Activated CD8-positive, alpha-beta T cell treated with anti-CD3 and anti-CD28 coated beads, Interleukin-2, amount 10 ng/mL, durations not matched to agents 7 days and 5 days (primary cell): ENCODE results near the gene DMRTB1. TPM values are rescaled to one million over a fixed set of nuclear protein-coding genes. Genes with fewer than 3 reads are reported as not detected.

Experiments
- ATAC-seq: fragments of 150-1000 bp; cut with Tn5 transposase; one replicate; pipeline ENCODE4 v1.10.0; 2021; ENCODE audit warnings: moderate library complexity
- CTCF ChIA-PET: fragments of 350-600 bp; sonication (Branson Sonifier 250); formaldehyde crosslinking; loops from one replicate; lab custom pipeline; 2021; ENCODE audit warnings: antibody characterized with exemption; lab: Charles Lee
- POLR2A ChIA-PET: fragments of 350-600 bp; sonication (Branson Sonifier 250); formaldehyde crosslinking; loops from one replicate; lab custom pipeline; 2021; ENCODE audit warnings: antibody characterized with exemption; lab: Charles Lee
- DNase-seq: peaks from one replicate; pipeline ENCODE4 v3.0.0-alpha.2; 2020
- H3K27ac Mint-ChIP-seq: one replicate; pipeline ENCODE4 v1.8.0; 2021; ENCODE audit warnings: mild to moderate bottlenecking, mixed read lengths
- H3K27me3 Mint-ChIP-seq: one replicate; pipeline ENCODE4 v1.8.0; 2021; ENCODE audit warnings: low read depth, mixed read lengths
- H3K36me3 Mint-ChIP-seq: one replicate; pipeline ENCODE4 v1.8.0; 2021; ENCODE audit warnings: low read depth, mixed read lengths
- H3K4me1 Mint-ChIP-seq: one replicate; pipeline ENCODE4 v1.8.0; 2021; ENCODE audit warnings: low read depth, mixed read lengths
- H3K4me3 Mint-ChIP-seq: one replicate; pipeline ENCODE4 v1.8.0; 2021; ENCODE audit warnings: mild to moderate bottlenecking, mixed read lengths
- H3K9me3 Mint-ChIP-seq: one replicate; pipeline ENCODE4 v1.8.0; 2022; ENCODE audit warnings: mixed read lengths; ENCODE audit not compliant: insufficient read depth
- total RNA-seq, 2 experiments: library from RNA; stranded (reverse); gene quantifications; one replicate each; pipeline ENCODE4 v1.2.3, GENCODE V29; 2021

Gene DMRTB1
- total RNA-seq, 2 experiments from 2014 or later, result not detected

- H3K4me1 Mint-ChIP-seq, result peaks cover 8% of the 10 kb centered on the region
- no peaks in the 10 kb centered on the region for H3K9me3 Mint-ChIP-seq
- no peak overlapping the region for H3K4me3 Mint-ChIP-seq
Measured at GRCh38 chr1:53499257-53500203, 40.3 kb downstream of the DMRTB1 start.

GRCh38 chr1:53500204-53501064 lies 41.2 kb downstream of the DMRTB1 start:
- Mint-ChIP-seq H3K9me3 (no peaks in the 10 kb centered on the region), H3K4me3 (no peak overlapping the region), H3K36me3 (no peaks in the 10 kb centered on the region), H3K27ac (no peak overlapping the region), H3K4me1 (peaks cover 8% of the 10 kb centered on the region), H3K27me3 (no peaks in the 10 kb centered on the region)
- DNase-seq (no peak), ATAC-seq (no peak)
- POLR2A ChIA-PET, result no interaction called here
- CTCF ChIA-PET, result no interaction called here

More at GRCh38 chr1:53499257-53500203, 40.3 kb downstream of the DMRTB1 start:
- CTCF ChIA-PET, result interaction anchor here (1.1 kb wide), 1 partner anchor 13 kb away, joined by 4 read pairs; no protein-coding TSS in a partner anchor
- POLR2A ChIA-PET, result no interaction called here
- Mint-ChIP-seq H3K27ac (no peak overlapping the region), H3K27me3 (peaks cover 2% of the 10 kb centered on the region), H3K36me3 (no peaks in the 10 kb centered on the region)
- DNase-seq (no peak), ATAC-seq (no peak)

GRCh38 chr1:53501065-53502005 lies 42.1 kb downstream of the DMRTB1 start:
- ChIA-PET POLR2A (no interaction called here), CTCF (no interaction called here)
- Mint-ChIP-seq H3K27me3 (no peaks in the 10 kb centered on the region), H3K27ac (no peak overlapping the region), H3K36me3 (no peaks in the 10 kb centered on the region), H3K9me3 (no peaks in the 10 kb centered on the region), H3K4me3 (no peak overlapping the region), H3K4me1 (peaks cover 8% of the 10 kb centered on the region)
- no peak for ATAC-seq
- DNase-seq, result no peak

- ATAC-seq (no peak), DNase-seq (no peak)
- H3K27me3 Mint-ChIP-seq, result no peaks in the 10 kb centered on the region
- H3K4me1 Mint-ChIP-seq, result peaks cover 8% of the 10 kb centered on the region
- no peak overlapping the region for H3K4me3 Mint-ChIP-seq
- no peaks in the 10 kb centered on the region for H3K36me3 Mint-ChIP-seq
- ChIA-PET CTCF (no interaction called here), POLR2A (no interaction called here)
- H3K9me3 Mint-ChIP-seq, result no peaks in the 10 kb centered on the region
- H3K27ac Mint-ChIP-seq, result no peak overlapping the region
Measured at GRCh38 chr1:53502641-53503432, 43.6 kb downstream of the DMRTB1 start.

GRCh38 chr1:53503433-53504217 lies 44.4 kb downstream of the DMRTB1 start:
- DNase-seq (no peak), ATAC-seq (no peak)
- Mint-ChIP-seq H3K4me3 (no peak overlapping the region), H3K36me3 (no peaks in the 10 kb centered on the region), H3K27ac (no peak overlapping the region), H3K4me1 (peaks cover 5% of the 10 kb centered on the region), H3K27me3 (no peaks in the 10 kb centered on the region), H3K9me3 (no peaks in the 10 kb centered on the region)
- ChIA-PET CTCF (no interaction called here), POLR2A (no interaction called here)

GRCh38 chr1:53504901-53505300 lies 45.7 kb downstream of the DMRTB1 start:
- ATAC-seq, result no peak
- ChIA-PET CTCF (no interaction called here), POLR2A (no interaction called here)
- Mint-ChIP-seq H3K4me3 (no peak overlapping the region), H3K36me3 (no peaks in the 10 kb centered on the region), H3K4me1 (no peaks in the 10 kb centered on the region), H3K9me3 (no peaks in the 10 kb centered on the region), H3K27me3 (no peaks in the 10 kb centered on the region), H3K27ac (no peak overlapping the region)
- DNase-seq, result no peak

GRCh38 chr1:53505401-53505800 lies 46.2 kb downstream of the DMRTB1 start:
- DNase-seq (no peak), ATAC-seq (no peak)
- Mint-ChIP-seq H3K36me3 (no peaks in the 10 kb centered on the region), H3K27ac (no peak overlapping the region), H3K27me3 (no peaks in the 10 kb centered on the region), H3K4me3 (no peak overlapping the region), H3K4me1 (no peaks in the 10 kb centered on the region), H3K9me3 (no peaks in the 10 kb centered on the region)
- CTCF ChIA-PET, result no interaction called here
- POLR2A ChIA-PET, result no interaction called here

GRCh38 chr1:53505891-53506290 lies 46.7 kb downstream of the DMRTB1 start:
- Mint-ChIP-seq H3K4me3 (no peak overlapping the region), H3K4me1 (no peaks in the 10 kb centered on the region), H3K27me3 (no peaks in the 10 kb centered on the region), H3K36me3 (no peaks in the 10 kb centered on the region), H3K27ac (no peak overlapping the region), H3K9me3 (no peaks in the 10 kb centered on the region)
- ATAC-seq (no peak), DNase-seq (no peak)
- ChIA-PET CTCF (no interaction called here), POLR2A (no interaction called here)

- H3K9me3 Mint-ChIP-seq, result no peaks in the 10 kb centered on the region
- no peaks in the 10 kb centered on the region for H3K36me3 Mint-ChIP-seq
- H3K27me3 Mint-ChIP-seq, result no peaks in the 10 kb centered on the region
- ATAC-seq (no peak), DNase-seq (no peak)
- ChIA-PET CTCF (no interaction called here), POLR2A (no interaction called here)
- no peaks in the 10 kb centered on the region for H3K4me1 Mint-ChIP-seq
- no peak overlapping the region for H3K27ac Mint-ChIP-seq
- H3K4me3 Mint-ChIP-seq, result no peak overlapping the region
Measured at GRCh38 chr1:53506355-53507050, 47.3 kb downstream of the DMRTB1 start.
